ENCODE results near the gene CD99. TPM values are rescaled to one million over a fixed set of nuclear protein-coding genes. Genes with fewer than 3 reads are reported as not detected.

Gene CD99, protein sequence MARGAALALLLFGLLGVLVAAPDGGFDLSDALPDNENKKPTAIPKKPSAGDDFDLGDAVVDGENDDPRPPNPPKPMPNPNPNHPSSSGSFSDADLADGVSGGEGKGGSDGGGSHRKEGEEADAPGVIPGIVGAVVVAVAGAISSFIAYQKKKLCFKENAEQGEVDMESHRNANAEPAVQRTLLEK
- 100 to 1,000 TPM; 211 to 288 TPM for total RNA-seq
- polyA plus RNA-seq (ENCODE audit: insufficient read length in 6 of 6) = 100 to 1,000 TPM; 176 to 313 (median 235) TPM
- long read RNA-seq, donor 1, transcript CD99-205 (10 exons, 1,291 nt) = major isoform, 93 of 129 reads
- long read RNA-seq, donor 1, transcript CD99-212 (10 exons, 1,089 nt) = minor isoform, 16 of 129 reads
- long read RNA-seq, donor 1, partial matches to known transcripts = 8 of 129 reads
- long read RNA-seq, donor 1, other reads (novel, unspliced or antisense) = 5 of 129 reads
- long read RNA-seq, donor 2, transcript CD99-205 (10 exons, 1,291 nt) = major isoform, 83 of 114 reads
- long read RNA-seq, donor 2, transcript CD99-212 (10 exons, 1,089 nt) = minor isoform, 5 of 114 reads
- long read RNA-seq, donor 2, partial matches to known transcripts = 14 of 114 reads
- long read RNA-seq, donor 2, other reads (novel, unspliced or antisense) = 0 of 114 reads
- long read RNA-seq, donor 3, transcript CD99-204 (9 exons, 892 nt) = minor isoform, 5 of 189 reads
- long read RNA-seq, donor 3, transcript CD99-212 (10 exons, 1,089 nt) = minor isoform, 12 of 189 reads
- long read RNA-seq, donor 3, transcript CD99-205 (10 exons, 1,291 nt) = major isoform, 125 of 189 reads
- long read RNA-seq, donor 3, partial matches to known transcripts = 42 of 189 reads
- long read RNA-seq, donor 3, other reads (novel, unspliced or antisense) = 0 of 189 reads
- long read RNA-seq, donor 4, transcript CD99-204 (9 exons, 892 nt) = minor isoform, 19 of 286 reads
- long read RNA-seq, donor 4, transcript CD99-205 (10 exons, 1,291 nt) = major isoform, 202 of 286 reads
- long read RNA-seq, donor 4, transcript CD99-212 (10 exons, 1,089 nt) = minor isoform, 29 of 286 reads
- long read RNA-seq, donor 4, partial matches to known transcripts = 14 of 286 reads
- long read RNA-seq, donor 4, other reads (novel, unspliced or antisense) = 17 of 286 reads
- long read RNA-seq, donor 5, transcript CD99-205 (10 exons, 1,291 nt) = major isoform, 68 of 181 reads
- long read RNA-seq, donor 5, transcript CD99-212 (10 exons, 1,089 nt) = minor isoform, 6 of 181 reads
- long read RNA-seq, donor 5, partial matches to known transcripts = 98 of 181 reads
- long read RNA-seq, donor 5, other reads (novel, unspliced or antisense) = 5 of 181 reads
- long read RNA-seq, donor 6, transcript CD99-205 (10 exons, 1,291 nt) = major isoform, 90 of 106 reads
- long read RNA-seq, donor 6, transcript CD99-212 (10 exons, 1,089 nt) = minor isoform, 11 of 106 reads
- long read RNA-seq, donor 6, partial matches to known transcripts = 0 of 106 reads
- long read RNA-seq, donor 6, other reads (novel, unspliced or antisense) = 0 of 106 reads
- long read RNA-seq, donor 7, transcript CD99-205 (10 exons, 1,291 nt) = major isoform, 52 of 69 reads
- long read RNA-seq, donor 7, transcript CD99-212 (10 exons, 1,089 nt) = minor isoform, 7 of 69 reads
- long read RNA-seq, donor 7, partial matches to known transcripts = 7 of 69 reads
- long read RNA-seq, donor 7, other reads (novel, unspliced or antisense) = 0 of 69 reads
- long read RNA-seq, donor 8, transcript CD99-205 (10 exons, 1,291 nt) = major isoform, 67 of 99 reads
- long read RNA-seq, donor 8, transcript CD99-212 (10 exons, 1,089 nt) = minor isoform, 10 of 99 reads
- long read RNA-seq, donor 8, partial matches to known transcripts = 15 of 99 reads
- long read RNA-seq, donor 8, other reads (novel, unspliced or antisense) = 0 of 99 reads
- long read RNA-seq, donor 9, partial matches to known transcripts = 0 of 1 reads
- long read RNA-seq, donor 9, other reads (novel, unspliced or antisense) = 0 of 1 reads
- long read RNA-seq, donor 10, transcript CD99-205 (10 exons, 1,291 nt) = major isoform, 413 of 507 reads
- long read RNA-seq, donor 10, transcript CD99-204 (9 exons, 892 nt) = minor isoform, 19 of 507 reads
- long read RNA-seq, donor 10, transcript CD99-212 (10 exons, 1,089 nt) = minor isoform, 47 of 507 reads
- long read RNA-seq, donor 10, partial matches to known transcripts = 10 of 507 reads
- long read RNA-seq, donor 10, other reads (novel, unspliced or antisense) = 15 of 507 reads
- long read RNA-seq, donor 11, transcript CD99-204 (9 exons, 892 nt) = minor isoform, 7 of 419 reads
- long read RNA-seq, donor 11, transcript CD99-205 (10 exons, 1,291 nt) = major isoform, 259 of 419 reads
- long read RNA-seq, donor 11, transcript CD99-209 (5 exons, 815 nt) = minor isoform, 6 of 419 reads
- long read RNA-seq, donor 11, transcript CD99-212 (10 exons, 1,089 nt) = minor isoform, 37 of 419 reads
- long read RNA-seq, donor 11, partial matches to known transcripts = 91 of 419 reads
- long read RNA-seq, donor 11, other reads (novel, unspliced or antisense) = 12 of 419 reads
- long read RNA-seq, donor 12, transcript CD99-212 (10 exons, 1,089 nt) = minor isoform, 5 of 153 reads
- long read RNA-seq, donor 12, transcript CD99-205 (10 exons, 1,291 nt) = major isoform, 40 of 153 reads
- long read RNA-seq, donor 12, partial matches to known transcripts = 105 of 153 reads
- long read RNA-seq, donor 12, other reads (novel, unspliced or antisense) = 0 of 153 reads

DNA sequence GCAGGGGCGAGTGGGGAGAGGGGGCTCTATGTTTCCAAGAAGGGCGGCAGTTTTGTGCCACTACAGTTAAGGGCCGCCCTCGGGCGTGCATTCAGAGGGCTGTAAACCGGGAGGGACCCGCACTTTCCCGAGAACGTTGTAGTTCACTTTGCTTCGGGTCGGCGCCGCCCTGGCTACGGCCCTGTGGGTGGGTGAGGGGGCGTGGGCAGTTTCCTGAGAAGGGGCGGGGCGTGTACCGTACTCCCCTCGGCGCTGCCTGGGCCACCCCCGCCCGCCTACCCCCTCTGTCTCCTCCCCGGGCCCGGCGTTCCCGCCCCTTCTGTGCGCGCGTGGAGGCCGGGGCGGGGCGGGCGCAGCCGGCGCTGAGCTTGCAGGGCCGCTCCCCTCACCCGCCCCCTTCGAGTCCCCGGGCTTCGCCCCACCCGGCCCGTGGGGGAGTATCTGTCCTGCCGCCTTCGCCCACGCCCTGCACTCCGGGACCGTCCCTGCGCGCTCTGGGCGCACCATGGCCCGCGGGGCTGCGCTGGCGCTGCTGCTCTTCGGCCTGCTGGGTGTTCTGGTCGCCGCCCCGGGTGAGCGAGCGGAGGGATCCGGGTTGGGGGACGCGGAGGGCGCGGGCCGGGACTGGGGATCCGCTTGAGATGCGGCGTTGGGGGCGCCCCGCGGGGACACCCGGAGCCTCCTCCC lies at the start of gene CD99:
Gene CD99 (plus strand): TSS at position 440 of the 687 bp plus-strand sequence. CDS start 66 bp downstream, at position 506.
- H3K27me3 ChIP-seq = peaks cover 0 to 22% of the 10 kb centered on the region in 2 donors
- TF ChIP-seq, protein P1, sequence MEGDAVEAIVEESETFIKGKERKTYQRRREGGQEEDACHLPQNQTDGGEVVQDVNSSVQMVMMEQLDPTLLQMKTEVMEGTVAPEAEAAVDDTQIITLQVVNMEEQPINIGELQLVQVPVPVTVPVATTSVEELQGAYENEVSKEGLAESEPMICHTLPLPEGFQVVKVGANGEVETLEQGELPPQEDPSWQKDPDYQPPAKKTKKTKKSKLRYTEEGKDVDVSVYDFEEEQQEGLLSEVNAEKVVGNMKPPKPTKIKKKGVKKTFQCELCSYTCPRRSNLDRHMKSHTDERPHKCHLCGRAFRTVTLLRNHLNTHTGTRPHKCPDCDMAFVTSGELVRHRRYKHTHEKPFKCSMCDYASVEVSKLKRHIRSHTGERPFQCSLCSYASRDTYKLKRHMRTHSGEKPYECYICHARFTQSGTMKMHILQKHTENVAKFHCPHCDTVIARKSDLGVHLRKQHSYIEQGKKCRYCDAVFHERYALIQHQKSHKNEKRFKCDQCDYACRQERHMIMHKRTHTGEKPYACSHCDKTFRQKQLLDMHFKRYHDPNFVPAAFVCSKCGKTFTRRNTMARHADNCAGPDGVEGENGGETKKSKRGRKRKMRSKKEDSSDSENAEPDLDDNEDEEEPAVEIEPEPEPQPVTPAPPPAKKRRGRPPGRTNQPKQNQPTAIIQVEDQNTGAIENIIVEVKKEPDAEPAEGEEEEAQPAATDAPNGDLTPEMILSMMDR (IDR thresholded peaks at IDR 0.05) = no peak
- peak within 1 kb of the TSS; percentile 82 to 94 for H3K4me3 ChIP-seq
- DNase-seq (peak; percentile 84 to 96 (median 92)), ATAC-seq (peak; percentile 97)
- H3K9me3 ChIP-seq = no peaks in the 10 kb centered on the region
- H3K36me3 ChIP-seq = no peaks in the 10 kb centered on the region
- intact Hi-C loops (cut with DNase I) = no loop called here
- peaks cover 3 to 38% of the 10 kb centered on the region in 2 donors for H3K4me1 ChIP-seq
- H3K27ac ChIP-seq = peak within 1 kb of the TSS; percentile 67 to 88

DNA sequence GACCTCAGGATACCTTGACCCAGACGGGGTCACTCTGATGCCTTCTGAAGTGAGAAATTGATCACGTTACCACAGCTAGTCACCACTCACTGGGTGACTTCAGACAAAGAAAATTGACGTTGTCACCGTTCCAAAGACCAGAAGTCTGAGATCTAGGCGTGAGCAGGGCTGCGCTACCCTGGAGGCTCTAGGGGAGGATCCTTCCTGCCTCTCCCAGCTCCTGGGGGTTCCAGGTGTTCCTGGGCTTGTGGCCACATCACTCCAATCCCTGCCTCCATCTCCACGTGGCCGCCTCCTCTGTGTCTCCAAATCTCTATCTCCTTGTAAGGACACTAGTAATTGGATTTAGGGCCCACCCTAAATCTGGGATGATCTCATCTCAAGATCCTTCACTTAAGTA lies 48.9 kb upstream of the CD99 start:
- Histone ChIP-seq H3K36me3 (peaks cover 0 to 35% of the 10 kb centered on the region in 2 donors), H3K27me3 (no peaks in the 10 kb centered on the region), H3K9me3 (no peaks in the 10 kb centered on the region), H3K4me1 (no peaks in the 10 kb centered on the region), H3K27ac (no peak overlapping the region), H3K4me3 (no peak overlapping the region)
- DNase-seq (no peak), ATAC-seq (no peak)
- intact Hi-C loops (cut with DNase I) = no loop called here
- TF ChIP-seq, protein P1 (IDR thresholded peaks at IDR 0.05) = no peak

DNA sequence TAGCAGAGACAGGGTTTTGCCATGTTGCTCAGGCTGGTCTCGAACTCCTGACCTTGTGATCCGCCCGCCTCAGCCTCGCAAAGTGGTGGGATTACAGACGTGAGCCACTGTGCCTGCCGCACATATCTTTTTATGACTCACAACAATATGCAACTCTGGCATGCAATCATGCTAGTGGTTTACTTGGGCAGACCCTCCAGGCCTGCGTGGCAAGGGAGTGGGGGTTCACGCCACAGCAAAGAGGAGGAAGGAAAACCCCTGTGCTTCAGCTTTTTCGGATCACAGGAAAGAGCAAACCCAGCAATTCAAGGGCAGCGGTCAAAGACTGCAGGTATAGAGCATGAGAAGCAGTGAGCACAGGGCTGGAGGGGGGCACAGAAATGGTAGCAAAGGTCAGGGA lies 48.3 kb upstream of the CD99 start:
- intact Hi-C loops (cut with DNase I) = no loop called here
- DNase-seq (no peak), ATAC-seq (no peak)
- Histone ChIP-seq H3K27me3 (no peaks in the 10 kb centered on the region), H3K4me3 (no peak overlapping the region), H3K4me1 (no peaks in the 10 kb centered on the region), H3K27ac (no peak overlapping the region), H3K36me3 (peaks cover 0 to 38% of the 10 kb centered on the region in 2 donors), H3K9me3 (no peaks in the 10 kb centered on the region)
- TF ChIP-seq, protein P1 (IDR thresholded peaks at IDR 0.05) = no peak

Measured in left lung (tissue), 14 donors.